Measurements from ENCODE around the gene AKAP14. TPM values are rescaled to one million over a fixed set of nuclear protein-coding genes. Genes with fewer than 3 reads are reported as not detected.
"Not testable (repeated sequence)": the region's sequence is repeated elsewhere in the genome, so short reads cannot be mapped to it uniquely, and the experiment has no call there.

AKAP14 gene
- total RNA-seq, 8 experiments from 2014 or later: 0.16 to 31.4 TPM; not detected in 6

- Histone ChIP-seq H3K4me3 (no peak overlapping the region), H3K27ac (no peak overlapping the region), H3K4me1 (replicated peaks in 1 of 2) (no peaks in the 10 kb centered on the region)
- in situ Hi-C loops (cut with MboI; ENCODE audit: low pct_unique_long_range_greater_than_20kb in 2 of 9, low sequenced_read_pairs in 9 of 9, unreplicated experiment in 9 of 9): no loop called here
- WGBS, 10 experiments: 20% methylated on average over 1 of the region's 40 CpGs; no CpG with 5 or more reads in 9 of the 10 experiments
- ATAC-seq (replicated peaks in 6 of 8): peak; percentile 15 to 98 (median 51)
Observed at GRCh38 chrX:119887721-119888425, 7.8 kb upstream of the AKAP14 start.

- H3K27ac ChIP-seq; H3K4me1 ChIP-seq (replicated peaks in 1 of 2); H3K4me3 ChIP-seq; in situ Hi-C loops (cut with MboI; ENCODE audit: low pct_unique_long_range_greater_than_20kb in 2 of 9, low sequenced_read_pairs in 9 of 9, unreplicated experiment in 9 of 9); ATAC-seq (replicated peaks in 6 of 8): not testable (repeated sequence)
- WGBS, 10 experiments: no CpG with 5 or more reads among the region's 36 CpGs
Observed at GRCh38 chrX:119890626-119891025, 5.1 kb upstream of the AKAP14 start.

GRCh38 chrX:119891961-119892692 is 3.6 kb upstream of the AKAP14 start:
- H3K27ac ChIP-seq; H3K4me3 ChIP-seq; in situ Hi-C loops (cut with MboI; ENCODE audit: low pct_unique_long_range_greater_than_20kb in 2 of 9, low sequenced_read_pairs in 9 of 9, unreplicated experiment in 9 of 9); H3K4me1 ChIP-seq (replicated peaks in 1 of 2); ATAC-seq (replicated peaks in 6 of 8): not testable (repeated sequence)
- WGBS, 10 experiments: 20 to 49% (median 30%) methylated on average over 1 to 4 of the region's 16 CpGs; no CpG with 5 or more reads in 7 of the 10 experiments

- in situ Hi-C loops (cut with MboI; ENCODE audit: low pct_unique_long_range_greater_than_20kb in 2 of 9, low sequenced_read_pairs in 9 of 9, unreplicated experiment in 9 of 9): no loop called here
- H3K27ac ChIP-seq: no peak overlapping the region
- peak in 3 of 8 experiments; percentile 45 to 52 (median 49) for ATAC-seq (replicated peaks in 6 of 8)
- H3K4me3 ChIP-seq: no peak overlapping the region
- WGBS, 10 experiments: no CpG with 5 or more reads among the region's 2 CpGs
- H3K4me1 ChIP-seq (replicated peaks in 1 of 2): no peaks in the 10 kb centered on the region
Observed at GRCh38 chrX:119899125-119899524, 3.4 kb downstream of the AKAP14 start.

GRCh38 chrX:119900976-119901375 is 5.3 kb downstream of the AKAP14 start:
- Histone ChIP-seq H3K4me3 (no peak overlapping the region), H3K27ac (no peak overlapping the region), H3K4me1 (replicated peaks in 1 of 2) (no peaks in the 10 kb centered on the region)
- in situ Hi-C loops (cut with MboI; ENCODE audit: low pct_unique_long_range_greater_than_20kb in 2 of 9, low sequenced_read_pairs in 9 of 9, unreplicated experiment in 9 of 9): no loop called here
- ATAC-seq (replicated peaks in 6 of 8): no peak
- WGBS, 10 experiments: 0 to 80% (median 33%) methylated on average over 1 of the region's 1 CpG; no CpG with 5 or more reads in 5 of the 10 experiments

GRCh38 chrX:119916310-119916709 is 20.6 kb downstream of the AKAP14 start:
- no peak overlapping the region for H3K4me3 ChIP-seq
- WGBS, 10 experiments: 0 to 80% (median 80%) methylated on average over 1 of the region's 5 CpGs; no CpG with 5 or more reads in 6 of the 10 experiments
- no peak overlapping the region for H3K27ac ChIP-seq
- no peaks in the 10 kb centered on the region for H3K4me1 ChIP-seq (replicated peaks in 1 of 2)
- in situ Hi-C loops (cut with MboI; ENCODE audit: low pct_unique_long_range_greater_than_20kb in 2 of 9, low sequenced_read_pairs in 9 of 9, unreplicated experiment in 9 of 9): no loop called here
- no peak for ATAC-seq (replicated peaks in 6 of 8)

GRCh38 chrX:119917877-119918276 is 22.2 kb downstream of the AKAP14 start:
- WGBS, 10 experiments: 13 to 50% (median 43%) methylated on average over 1 of the region's 2 CpGs; no CpG with 5 or more reads in 7 of the 10 experiments
- Histone ChIP-seq H3K4me1 (replicated peaks in 1 of 2) (no peaks in the 10 kb centered on the region), H3K27ac (no peak overlapping the region), H3K4me3 (no peak overlapping the region)
- in situ Hi-C loops (cut with MboI; ENCODE audit: low pct_unique_long_range_greater_than_20kb in 2 of 9, low sequenced_read_pairs in 9 of 9, unreplicated experiment in 9 of 9): no loop called here
- ATAC-seq (replicated peaks in 6 of 8): no peak

- no peak for ATAC-seq (replicated peaks in 6 of 8)
- H3K4me1 ChIP-seq (replicated peaks in 1 of 2): no peaks in the 10 kb centered on the region
- no peak overlapping the region for H3K4me3 ChIP-seq
- WGBS, 10 experiments: 28 to 100% (median 97%) methylated on average over 1 to 5 of the region's 5 CpGs; no CpG with 5 or more reads in 4 of the 10 experiments
- in situ Hi-C loops (cut with MboI; ENCODE audit: low pct_unique_long_range_greater_than_20kb in 2 of 9, low sequenced_read_pairs in 9 of 9, unreplicated experiment in 9 of 9): no loop called here
- no peak overlapping the region for H3K27ac ChIP-seq
Observed at GRCh38 chrX:119919835-119920585, 24.3 kb downstream of the AKAP14 start.

GRCh38 chrX:119922391-119922790 is 26.7 kb downstream of the AKAP14 start:
- H3K4me3 ChIP-seq; in situ Hi-C loops (cut with MboI; ENCODE audit: low pct_unique_long_range_greater_than_20kb in 2 of 9, low sequenced_read_pairs in 9 of 9, unreplicated experiment in 9 of 9); ATAC-seq (replicated peaks in 6 of 8); H3K4me1 ChIP-seq (replicated peaks in 1 of 2); H3K27ac ChIP-seq: not testable (repeated sequence)
- WGBS, 10 experiments: 75% methylated on average over 6 of the region's 7 CpGs; no CpG with 5 or more reads in 9 of the 10 experiments

- H3K4me3 ChIP-seq: no peak overlapping the region
- H3K4me1 ChIP-seq (replicated peaks in 1 of 2): no peaks in the 10 kb centered on the region
- no peak overlapping the region for H3K27ac ChIP-seq
- no peak for ATAC-seq (replicated peaks in 6 of 8)
- WGBS, 10 experiments: 78 to 80% methylated on average over 1 to 3 of the region's 3 CpGs; no CpG with 5 or more reads in 8 of the 10 experiments
- in situ Hi-C loops (cut with MboI; ENCODE audit: low pct_unique_long_range_greater_than_20kb in 2 of 9, low sequenced_read_pairs in 9 of 9, unreplicated experiment in 9 of 9): no loop called here
Observed at GRCh38 chrX:119935215-119935874, 39.7 kb downstream of the AKAP14 start.

- Histone ChIP-seq H3K4me3 (no peak overlapping the region), H3K4me1 (replicated peaks in 1 of 2) (peaks cover 0 to 8% of the 10 kb centered on the region in 2 donors), H3K27ac (no peak overlapping the region)
- in situ Hi-C loops (cut with MboI; ENCODE audit: low pct_unique_long_range_greater_than_20kb in 2 of 9, low sequenced_read_pairs in 9 of 9, unreplicated experiment in 9 of 9): no loop called here
- no peak for ATAC-seq (replicated peaks in 6 of 8)
Observed at GRCh38 chrX:119941336-119941735, 45.6 kb downstream of the AKAP14 start.

GRCh38 chrX:119942173-119942819 is 46.6 kb downstream of the AKAP14 start:
- Histone ChIP-seq H3K27ac (peak overlapping the region; percentile 91 to 99), H3K4me3 (peak overlapping the region; percentile 55 to 93 (median 77)), H3K4me1 (replicated peaks in 1 of 2) (peaks cover 0 to 8% of the 10 kb centered on the region in 2 donors)
- in situ Hi-C loops (cut with MboI; ENCODE audit: low pct_unique_long_range_greater_than_20kb in 2 of 9, low sequenced_read_pairs in 9 of 9, unreplicated experiment in 9 of 9): no loop called here
- no peak for ATAC-seq (replicated peaks in 6 of 8)
- 0 to 100% (median 39%) methylated on average over 1 to 13 of the region's 13 CpGs; no CpG with 5 or more reads in 3 of the 10 experiments for WGBS, 10 experiments

Measured in motor neuron (in vitro differentiated cells).